ENCODE results near the gene CHI3L1. TPM values are rescaled to one million over a fixed set of nuclear protein-coding genes. Genes with fewer than 3 reads are reported as not detected.

CHI3L1 gene
- polyA plus RNA-seq, 1 donor, result 0.22 TPM

DNA sequence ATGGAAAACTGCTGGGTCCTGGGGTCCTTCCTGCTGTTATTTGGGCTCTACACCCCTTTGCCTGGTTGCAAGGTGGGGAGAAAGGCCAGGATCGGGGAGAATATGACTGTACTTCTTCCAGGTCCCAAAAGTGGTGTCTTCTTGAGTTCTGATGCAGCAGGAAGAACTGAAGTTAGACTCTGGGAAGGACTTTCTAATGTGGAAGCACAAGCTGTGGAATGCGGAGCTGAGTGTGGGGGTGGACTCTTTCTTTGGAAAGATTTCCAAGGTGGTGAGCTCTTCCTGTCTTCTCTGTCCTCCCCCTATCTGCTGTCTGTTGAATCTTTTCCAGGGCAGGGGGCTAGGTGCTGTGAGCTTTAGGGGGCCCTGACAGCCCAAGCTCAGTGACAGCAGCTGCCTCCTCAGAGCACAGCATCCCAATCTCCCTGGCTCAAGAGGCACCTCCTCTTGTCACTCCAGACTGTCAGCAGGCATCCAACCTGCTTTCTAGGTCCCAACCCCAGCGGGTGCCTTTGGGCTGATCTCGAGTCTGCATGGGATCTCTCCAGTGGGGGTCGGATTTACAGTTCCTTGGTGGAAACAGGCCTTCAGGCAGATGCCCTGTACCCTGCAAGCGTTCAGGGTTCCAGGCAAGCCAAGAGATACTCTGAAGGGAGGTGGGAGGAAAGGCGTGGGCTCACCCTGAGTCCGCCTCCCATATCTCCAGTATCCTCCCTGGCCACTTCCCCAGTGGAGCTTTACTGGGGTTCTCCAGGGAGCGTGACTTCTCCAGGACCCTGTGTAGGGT lies 35.8 kb downstream of the CHI3L1 start:
- no peak for DNase-seq
- no CpG with 5 or more reads among the region's 9 CpGs for WGBS (ENCODE audit: insufficient coverage, low lambda C conversion rate)
- no peak overlapping the region for H3K27ac ChIP-seq (ENCODE audit: low read length)
- H3K9me3 ChIP-seq (ENCODE audit: control insufficient read depth, low read depth, low read length), result no peaks in the 10 kb centered on the region
- H3K36me3 ChIP-seq (ENCODE audit: control insufficient read depth, insufficient read depth, low read length), result no peaks in the 10 kb centered on the region
- no peaks in the 10 kb centered on the region for H3K27me3 ChIP-seq (ENCODE audit: control insufficient read depth, insufficient read depth, low read length)
- peaks cover 2% of the 10 kb centered on the region for H3K4me1 ChIP-seq (ENCODE audit: control insufficient read depth, insufficient read depth, low read length)
- no peak overlapping the region for H3K4me3 ChIP-seq (ENCODE audit: low read length)

DNA sequence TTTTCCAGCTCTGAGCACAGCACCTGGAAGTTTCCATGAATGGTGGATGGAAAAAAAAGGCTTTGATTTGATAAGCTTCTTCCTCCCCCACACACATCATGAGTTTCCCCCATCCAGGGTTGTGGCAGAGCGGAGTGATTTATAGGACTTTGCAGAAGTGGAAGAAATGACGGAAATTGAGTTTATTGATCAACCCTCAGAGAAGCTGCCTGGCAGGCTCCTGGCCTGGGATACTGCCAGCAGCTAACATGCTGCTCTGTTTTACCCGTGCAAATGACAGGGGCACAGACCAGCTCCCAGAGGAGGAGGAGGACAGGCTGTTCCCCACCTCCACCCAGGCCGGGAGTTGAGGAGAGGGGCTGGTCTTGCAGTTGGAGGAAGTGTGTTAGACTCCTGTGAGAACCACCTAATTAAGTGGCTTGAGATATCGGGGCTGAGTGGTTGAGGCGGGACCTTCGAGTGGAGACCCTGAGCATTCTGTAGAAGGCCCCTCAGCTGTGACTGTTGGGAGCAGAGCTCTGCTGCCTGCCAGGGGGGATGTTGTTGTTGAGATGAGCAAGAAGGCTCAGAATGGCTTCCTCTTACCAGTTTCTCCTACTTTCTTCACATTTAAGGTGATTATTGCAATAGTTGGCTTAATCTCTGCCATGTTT lies 37.2 kb downstream of the CHI3L1 start:
- H3K4me3 ChIP-seq (ENCODE audit: low read length), result no peak overlapping the region
- H3K27ac ChIP-seq (ENCODE audit: low read length), result no peak overlapping the region
- H3K4me1 ChIP-seq (ENCODE audit: control insufficient read depth, insufficient read depth, low read length), result no peaks in the 10 kb centered on the region
- no CpG with 5 or more reads among the region's 7 CpGs for WGBS (ENCODE audit: insufficient coverage, low lambda C conversion rate)
- H3K9me3 ChIP-seq (ENCODE audit: control insufficient read depth, low read depth, low read length), result no peaks in the 10 kb centered on the region
- H3K36me3 ChIP-seq (ENCODE audit: control insufficient read depth, insufficient read depth, low read length), result no peaks in the 10 kb centered on the region
- DNase-seq, result no peak
- no peaks in the 10 kb centered on the region for H3K27me3 ChIP-seq (ENCODE audit: control insufficient read depth, insufficient read depth, low read length)

DNA sequence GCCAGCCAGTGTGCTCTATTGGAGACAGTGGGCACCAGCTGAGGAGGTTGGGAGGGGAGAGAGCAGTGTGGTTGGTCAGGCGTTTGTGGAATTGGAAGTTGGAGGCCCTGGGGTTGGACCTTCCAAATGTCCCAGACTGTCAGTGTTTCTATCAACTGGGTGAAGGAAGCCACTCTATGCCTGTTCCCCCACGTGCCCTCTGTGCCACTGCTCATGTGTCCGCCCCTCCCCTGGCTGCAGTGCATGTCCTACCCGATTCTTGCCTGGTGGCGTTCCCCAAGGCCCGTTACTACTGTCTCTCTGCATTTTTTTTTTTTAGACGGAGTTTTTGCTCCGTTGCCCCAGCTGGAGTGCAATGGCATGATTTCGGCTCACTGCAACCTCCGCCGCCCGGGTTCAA lies 37.9 kb downstream of the CHI3L1 start:
- H3K36me3 ChIP-seq (ENCODE audit: control insufficient read depth, insufficient read depth, low read length), result no peaks in the 10 kb centered on the region
- no peaks in the 10 kb centered on the region for H3K27me3 ChIP-seq (ENCODE audit: control insufficient read depth, insufficient read depth, low read length)
- no peaks in the 10 kb centered on the region for H3K4me1 ChIP-seq (ENCODE audit: control insufficient read depth, insufficient read depth, low read length)
- DNase-seq, result no peak
- H3K27ac ChIP-seq (ENCODE audit: low read length), result no peak overlapping the region
- no CpG with 5 or more reads among the region's 12 CpGs for WGBS (ENCODE audit: insufficient coverage, low lambda C conversion rate)
- H3K4me3 ChIP-seq (ENCODE audit: low read length), result no peak overlapping the region
- H3K9me3 ChIP-seq (ENCODE audit: control insufficient read depth, low read depth, low read length), result no peaks in the 10 kb centered on the region

DNA sequence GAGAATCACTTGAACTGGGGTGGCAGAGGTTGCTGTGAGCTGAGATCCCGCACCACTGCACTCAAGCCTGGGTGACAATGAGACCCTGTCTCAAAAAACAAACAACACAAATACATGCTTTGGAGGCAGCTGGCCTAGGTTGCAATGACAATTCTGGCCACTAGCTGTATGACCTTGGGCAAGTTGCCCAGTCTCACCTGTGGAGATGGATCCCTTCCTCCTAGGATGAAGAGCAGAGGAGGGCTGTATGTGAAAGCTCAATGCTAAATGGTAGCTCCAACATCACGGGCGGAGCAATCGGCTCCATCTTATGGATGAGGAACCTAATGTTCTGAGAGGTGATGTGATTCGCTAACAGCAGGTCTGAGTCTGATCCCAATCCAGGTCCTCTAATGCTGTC lies 38.4 kb downstream of the CHI3L1 start:
- Histone ChIP-seq H3K27me3 (ENCODE audit: control insufficient read depth, insufficient read depth, low read length) (no peaks in the 10 kb centered on the region), H3K36me3 (ENCODE audit: control insufficient read depth, insufficient read depth, low read length) (no peaks in the 10 kb centered on the region), H3K4me1 (ENCODE audit: control insufficient read depth, insufficient read depth, low read length) (no peaks in the 10 kb centered on the region), H3K9me3 (ENCODE audit: control insufficient read depth, low read depth, low read length) (no peaks in the 10 kb centered on the region), H3K27ac (ENCODE audit: low read length) (no peak overlapping the region), H3K4me3 (ENCODE audit: low read length) (no peak overlapping the region)
- no peak for DNase-seq
- no CpG with 5 or more reads among the region's 5 CpGs for WGBS (ENCODE audit: insufficient coverage, low lambda C conversion rate)

DNA sequence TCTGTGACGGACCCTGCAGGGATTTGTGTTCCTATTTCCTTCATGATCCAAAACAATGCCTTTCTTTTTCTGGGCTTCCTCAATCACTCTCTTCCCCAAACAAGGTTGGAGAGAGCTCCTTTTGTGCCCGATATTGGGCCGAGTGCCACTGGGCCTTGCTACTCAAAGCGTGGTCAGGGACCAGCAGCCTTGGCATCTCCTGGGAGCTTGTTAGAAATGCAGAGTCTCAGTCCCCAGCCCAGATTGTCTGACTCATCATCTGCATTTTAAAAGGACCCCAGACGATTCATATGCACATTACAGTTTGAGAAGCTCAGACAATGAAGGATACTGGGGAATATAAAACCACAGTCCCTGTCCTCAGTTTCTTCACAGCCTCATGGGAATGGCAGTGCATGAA lies 39.1 kb downstream of the CHI3L1 start:
- no peak for DNase-seq
- no peaks in the 10 kb centered on the region for H3K27me3 ChIP-seq (ENCODE audit: control insufficient read depth, insufficient read depth, low read length)
- H3K36me3 ChIP-seq (ENCODE audit: control insufficient read depth, insufficient read depth, low read length), result no peaks in the 10 kb centered on the region
- H3K4me1 ChIP-seq (ENCODE audit: control insufficient read depth, insufficient read depth, low read length), result no peaks in the 10 kb centered on the region
- 100% methylated on average over 1 of the region's 5 CpGs for WGBS (ENCODE audit: insufficient coverage, low lambda C conversion rate)
- H3K27ac ChIP-seq (ENCODE audit: low read length), result no peak overlapping the region
- no peak overlapping the region for H3K4me3 ChIP-seq (ENCODE audit: low read length)
- H3K9me3 ChIP-seq (ENCODE audit: control insufficient read depth, low read depth, low read length), result no peaks in the 10 kb centered on the region

DNA sequence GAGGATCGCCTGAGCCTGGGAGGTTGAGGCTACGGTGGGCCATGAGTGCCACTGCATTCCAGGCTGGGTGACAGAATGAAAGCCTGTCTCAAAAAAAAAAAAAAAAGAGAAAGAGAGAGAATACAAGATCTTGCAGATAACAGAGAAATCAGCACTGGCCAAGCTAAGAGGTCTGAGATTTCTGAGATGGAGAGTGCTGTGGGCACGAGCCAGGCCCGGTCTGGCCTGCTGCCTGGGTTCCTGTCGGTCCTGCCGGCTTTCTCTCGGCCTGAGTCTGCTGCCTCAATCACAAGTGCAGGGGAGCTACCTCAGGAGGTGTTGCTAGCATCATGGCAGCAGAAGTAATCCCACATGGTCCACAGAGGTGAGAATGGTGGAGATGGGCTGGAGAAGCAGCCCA lies 40.0 kb downstream of the CHI3L1 start:
- Histone ChIP-seq H3K36me3 (ENCODE audit: control insufficient read depth, insufficient read depth, low read length) (no peaks in the 10 kb centered on the region), H3K27ac (ENCODE audit: low read length) (no peak overlapping the region), H3K4me1 (ENCODE audit: control insufficient read depth, insufficient read depth, low read length) (no peaks in the 10 kb centered on the region), H3K27me3 (ENCODE audit: control insufficient read depth, insufficient read depth, low read length) (no peaks in the 10 kb centered on the region), H3K4me3 (ENCODE audit: low read length) (no peak overlapping the region), H3K9me3 (ENCODE audit: control insufficient read depth, low read depth, low read length) (no peaks in the 10 kb centered on the region)
- DNase-seq, result no peak
- no CpG with 5 or more reads among the region's 7 CpGs for WGBS (ENCODE audit: insufficient coverage, low lambda C conversion rate)

DNA sequence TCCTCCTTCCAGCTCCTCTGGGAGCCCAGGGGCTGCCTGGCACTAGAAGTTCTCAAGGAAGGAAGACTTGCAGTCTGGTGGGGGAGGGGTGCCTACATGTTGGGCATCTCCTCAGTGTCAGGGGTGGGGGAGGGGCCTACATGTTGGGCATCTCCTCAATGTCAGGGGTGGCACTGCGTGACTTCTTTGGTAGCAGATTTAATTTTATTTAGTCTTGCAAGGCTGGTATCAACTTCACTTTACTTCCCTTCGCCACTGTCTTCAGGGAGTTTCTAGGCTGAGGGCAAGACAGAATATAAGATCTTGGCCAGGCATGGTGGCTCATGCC lies 40.5 kb downstream of the CHI3L1 start:
- Histone ChIP-seq H3K36me3 (ENCODE audit: control insufficient read depth, insufficient read depth, low read length) (no peaks in the 10 kb centered on the region), H3K27ac (ENCODE audit: low read length) (no peak overlapping the region), H3K27me3 (ENCODE audit: control insufficient read depth, insufficient read depth, low read length) (no peaks in the 10 kb centered on the region), H3K4me3 (ENCODE audit: low read length) (no peak overlapping the region), H3K9me3 (ENCODE audit: control insufficient read depth, low read depth, low read length) (no peaks in the 10 kb centered on the region), H3K4me1 (ENCODE audit: control insufficient read depth, insufficient read depth, low read length) (no peaks in the 10 kb centered on the region)
- no peak for DNase-seq
- WGBS (ENCODE audit: insufficient coverage, low lambda C conversion rate), result no CpG with 5 or more reads among the region's 2 CpGs

DNA sequence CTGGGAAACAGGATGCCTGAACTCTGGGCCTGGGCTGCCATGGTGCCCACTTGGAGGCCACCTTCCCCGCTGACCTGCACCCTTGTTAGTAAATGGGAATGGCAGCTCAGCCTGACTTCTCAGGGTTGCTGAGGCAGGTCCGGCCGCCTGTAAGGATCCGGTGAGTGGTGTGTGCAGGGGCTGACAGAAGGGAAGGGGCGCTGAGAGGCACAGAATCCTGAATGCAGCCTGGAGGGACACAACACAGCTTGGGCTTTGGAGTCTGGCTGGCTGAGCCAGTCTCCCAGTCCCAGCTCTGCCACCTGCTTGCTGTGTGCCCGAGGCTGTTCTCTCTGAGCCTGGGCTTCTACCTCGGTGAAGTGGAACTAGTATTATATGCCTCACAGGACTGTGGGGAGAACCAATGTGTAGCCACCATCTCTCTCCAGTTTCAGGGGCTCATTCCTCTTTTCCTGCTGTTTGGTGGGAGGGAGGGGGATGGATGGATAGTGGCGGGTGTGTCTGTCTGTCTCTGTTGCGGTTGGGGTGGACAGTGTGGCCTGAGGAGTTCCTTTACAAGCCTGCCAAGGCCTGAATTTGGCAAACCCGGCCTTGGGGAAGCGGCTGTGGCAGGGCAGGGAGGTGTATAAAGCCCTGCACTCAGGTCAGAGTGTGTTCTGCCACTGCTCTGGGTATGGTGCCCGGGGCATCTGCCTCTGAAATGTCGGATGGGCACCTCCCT lies 41.0 kb downstream of the CHI3L1 start:
- Histone ChIP-seq H3K27me3 (ENCODE audit: control insufficient read depth, insufficient read depth, low read length) (no peaks in the 10 kb centered on the region), H3K4me3 (ENCODE audit: low read length) (no peak overlapping the region), H3K4me1 (ENCODE audit: control insufficient read depth, insufficient read depth, low read length) (no peaks in the 10 kb centered on the region), H3K36me3 (ENCODE audit: control insufficient read depth, insufficient read depth, low read length) (no peaks in the 10 kb centered on the region), H3K27ac (ENCODE audit: low read length) (no peak overlapping the region), H3K9me3 (ENCODE audit: control insufficient read depth, low read depth, low read length) (no peaks in the 10 kb centered on the region)
- DNase-seq, result no peak
- WGBS (ENCODE audit: insufficient coverage, low lambda C conversion rate), result no CpG with 5 or more reads among the region's 13 CpGs

DNA sequence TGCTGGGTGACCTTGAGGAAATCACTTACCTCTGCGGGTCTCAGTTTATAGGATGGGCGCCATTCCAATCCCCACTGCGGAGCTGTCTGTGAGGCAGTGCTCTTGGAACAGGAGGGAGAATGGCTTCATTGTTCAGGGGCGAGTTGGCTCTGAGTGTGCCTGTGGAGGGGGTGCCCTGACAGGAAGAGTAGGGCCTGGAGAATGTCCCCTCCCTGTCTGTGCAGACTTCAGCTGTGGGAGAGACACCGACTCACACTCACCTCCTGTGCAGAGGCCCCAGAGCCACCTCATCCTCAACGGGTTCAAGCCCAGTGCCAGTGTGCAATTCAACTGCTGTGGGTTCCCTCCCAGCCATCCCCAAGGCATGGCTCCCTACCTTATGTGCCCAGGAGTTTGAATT lies 41.8 kb downstream of the CHI3L1 start:
- WGBS (ENCODE audit: insufficient coverage, low lambda C conversion rate), result no CpG with 5 or more reads among the region's 6 CpGs

DNA sequence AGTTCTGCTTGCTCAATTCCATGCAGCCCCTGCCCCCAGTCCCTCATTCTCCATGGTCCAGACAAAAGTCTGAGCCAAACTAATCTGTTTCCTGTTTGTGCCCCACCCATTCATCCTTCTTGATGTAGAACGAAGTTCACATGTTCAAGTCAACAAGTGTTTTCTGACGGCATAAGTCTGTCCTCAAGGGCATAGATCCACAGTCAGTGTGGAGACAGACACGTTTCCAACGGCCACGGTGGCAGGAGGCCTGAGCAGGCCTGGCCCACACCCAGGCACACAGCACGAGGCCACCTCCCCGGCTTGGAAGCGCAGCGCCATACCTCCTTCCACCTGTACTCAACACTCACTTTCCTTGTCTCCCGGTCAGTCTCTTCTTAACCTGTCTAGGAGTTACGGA lies 42.9 kb downstream of the CHI3L1 start:
- no peak overlapping the region for H3K4me3 ChIP-seq (ENCODE audit: low read length)
- DNase-seq, result no peak
- H3K27me3 ChIP-seq (ENCODE audit: control insufficient read depth, insufficient read depth, low read length), result no peaks in the 10 kb centered on the region
- no peaks in the 10 kb centered on the region for H3K4me1 ChIP-seq (ENCODE audit: control insufficient read depth, insufficient read depth, low read length)
- no peaks in the 10 kb centered on the region for H3K36me3 ChIP-seq (ENCODE audit: control insufficient read depth, insufficient read depth, low read length)
- no peaks in the 10 kb centered on the region for H3K9me3 ChIP-seq (ENCODE audit: control insufficient read depth, low read depth, low read length)
- no CpG with 5 or more reads among the region's 11 CpGs for WGBS (ENCODE audit: insufficient coverage, low lambda C conversion rate)
- no peak overlapping the region for H3K27ac ChIP-seq (ENCODE audit: low read length)

More for the DNA sequence above, 41.8 kb downstream of the CHI3L1 start:
- Histone ChIP-seq H3K27ac (ENCODE audit: low read length) (no peak overlapping the region), H3K4me3 (ENCODE audit: low read length) (no peak overlapping the region), H3K36me3 (ENCODE audit: control insufficient read depth, insufficient read depth, low read length) (no peaks in the 10 kb centered on the region), H3K4me1 (ENCODE audit: control insufficient read depth, insufficient read depth, low read length) (no peaks in the 10 kb centered on the region), H3K27me3 (ENCODE audit: control insufficient read depth, insufficient read depth, low read length) (no peaks in the 10 kb centered on the region), H3K9me3 (ENCODE audit: control insufficient read depth, low read depth, low read length) (no peaks in the 10 kb centered on the region)
- DNase-seq, result no peak
